Left lung (tissue), 10 donors: ENCODE measurements around the gene FMN1. TPM values are rescaled to one million over a fixed set of nuclear protein-coding genes. Genes with fewer than 3 reads are reported as not detected.

ENCODE experiments used
- ATAC-seq: fragments of 200-7000 bp; cut with Tn5 transposase; one replicate; pipeline ENCODE4 v1.9.1; 2020; ENCODE audit warnings: moderate library complexity
- DNase-seq, 4 donors: peaks; one replicate each; pipeline ENCODE4 v3.0.0-alpha.2; 2013 to 2020
- H3K27ac ChIP-seq, 2 donors: fragments of 200-600 bp; sonication (generic) in 1 of 2; one replicate each; pipeline versions ENCODE4 v1.5.0 to v1.8.0; 2020 to 2021
- H3K27me3 ChIP-seq, 2 donors: fragments of 200-600 bp; sonication (generic) in 1 of 2; one replicate each; pipeline versions ENCODE4 v1.5.0 to v1.8.0; 2020 to 2021
- H3K36me3 ChIP-seq, 2 donors: fragments of 200-600 bp; sonication (generic) in 1 of 2; one replicate each; pipeline versions ENCODE4 v1.5.0 to v1.8.0; 2020 to 2021
- H3K4me1 ChIP-seq, 2 donors: fragments of 200-600 bp; one replicate each; pipeline ENCODE4 v1.8.0; 2021
- H3K4me3 ChIP-seq, 2 donors: fragments of 200-600 bp; sonication (generic) in 1 of 2; one replicate each; pipeline versions ENCODE4 v1.5.0 to v1.8.0; 2020 to 2021; ENCODE audit warnings: mild to moderate bottlenecking in 1 of 2
- H3K9me3 ChIP-seq, 2 donors: fragments of 200-600 bp; sonication (generic) in 1 of 2; one replicate each; pipeline versions ENCODE4 v1.5.0 to v1.8.0; 2020 to 2021
- CTCF ChIP-seq, 2 donors: fragments of 200-600 bp; sonication (generic) in 1 of 2; IDR thresholded peaks; one replicate each; pipeline versions ENCODE4 v1.5.0 to v1.8.0; 2021; ENCODE audit warnings: antibody characterized with exemption in 2 of 2
- intact Hi-C, 2 donors: fragments of 100-400 bp; cut with DNase I; formaldehyde crosslinking; loops; one replicate each; pipeline versions ENCODE4 v1.11.2 to v1.14.2; 2022
- polyA plus RNA-seq, 6 donors: library from polyadenylated mRNA; unstranded; fragments of 120-200 nt; gene quantifications; one replicate each; pipeline ENCODE4 v1.2.1, GENCODE V29; 2013; ENCODE audit not compliant: insufficient read length in 6 of 6
- total RNA-seq, 2 donors: library from RNA; stranded (reverse); fragmentation: NEBNext Ultra II Directional; extraction: Animal tissue kit (Norgen Biotek cat#: 25700); gene quantifications; one replicate each; pipeline ENCODE4 v1.2.1, GENCODE V29; 2021
- donor health status: DM: no; HTN: yes; CAD: no.
- donor health status: DM: no; HTN: no; CAD: no.

The FMN1 gene
- total and polyA plus RNA-seq, 8 donors = 4.6 to 45.2 (median 8.4) TPM

- DNase-seq (no peak), ATAC-seq (no peak)
- no peaks in the 10 kb centered on the region for H3K9me3 ChIP-seq
- intact Hi-C loops = no loop called here
- H3K27ac ChIP-seq = no peak overlapping the region
- H3K4me3 ChIP-seq = no peak overlapping the region
- no peaks in the 10 kb centered on the region for H3K4me1 ChIP-seq
- H3K36me3 ChIP-seq = no peaks in the 10 kb centered on the region
- H3K27me3 ChIP-seq = no peaks in the 10 kb centered on the region
- no peak for TF ChIP-seq CTCF (IDR thresholded peaks at IDR 0.05)
Measured at GRCh38 chr15:33084661-33085060, 109.9 kb downstream of the FMN1 start.

- Histone ChIP-seq H3K27me3 (no peaks in the 10 kb centered on the region), H3K9me3 (no peaks in the 10 kb centered on the region), H3K36me3 (no peaks in the 10 kb centered on the region), H3K27ac (no peak overlapping the region), H3K4me3 (no peak overlapping the region), H3K4me1 (no peaks in the 10 kb centered on the region)
- ATAC-seq (no peak), DNase-seq (no peak)
- intact Hi-C loops = no loop called here
- TF ChIP-seq CTCF (IDR thresholded peaks at IDR 0.05) = no peak
Measured at GRCh38 chr15:33083232-33084081, 111.1 kb downstream of the FMN1 start.

- intact Hi-C loops = no loop called here
- H3K9me3 ChIP-seq = no peaks in the 10 kb centered on the region
- TF ChIP-seq CTCF (IDR thresholded peaks at IDR 0.05) = no peak
Measured at GRCh38 chr15:33080006-33080405, 114.5 kb downstream of the FMN1 start.

GRCh38 chr15:33078607-33079006 is 115.9 kb downstream of the FMN1 start:
- Histone ChIP-seq H3K4me3 (no peak overlapping the region), H3K9me3 (no peaks in the 10 kb centered on the region), H3K27ac (no peak overlapping the region), H3K27me3 (no peaks in the 10 kb centered on the region), H3K4me1 (no peaks in the 10 kb centered on the region), H3K36me3 (no peaks in the 10 kb centered on the region)
- intact Hi-C loops = loop anchor here in 1 of 2 donors (10.0 kb wide), 1 partner anchor 54 kb away; no protein-coding TSS in a partner anchor
- DNase-seq (no peak), ATAC-seq (no peak)
- no peak for TF ChIP-seq CTCF (IDR thresholded peaks at IDR 0.05)

More at GRCh38 chr15:33080006-33080405, 114.5 kb downstream of the FMN1 start:
- ATAC-seq = no peak
- Histone ChIP-seq H3K27ac (no peak overlapping the region), H3K4me3 (no peak overlapping the region), H3K27me3 (no peaks in the 10 kb centered on the region), H3K4me1 (no peaks in the 10 kb centered on the region), H3K36me3 (no peaks in the 10 kb centered on the region)
- no peak for DNase-seq

- no peak overlapping the region for H3K27ac ChIP-seq
- H3K36me3 ChIP-seq = no peaks in the 10 kb centered on the region
- H3K27me3 ChIP-seq = no peaks in the 10 kb centered on the region
- DNase-seq = no peak
- no peaks in the 10 kb centered on the region for H3K4me1 ChIP-seq
- no peaks in the 10 kb centered on the region for H3K9me3 ChIP-seq
- no peak for ATAC-seq
- TF ChIP-seq CTCF (IDR thresholded peaks at IDR 0.05) = no peak
- H3K4me3 ChIP-seq = no peak overlapping the region
- intact Hi-C loops = loop anchor here in 1 of 2 donors (10.0 kb wide), 1 partner anchor 52 kb away; no protein-coding TSS in a partner anchor
Measured at GRCh38 chr15:33076937-33077336, 117.6 kb downstream of the FMN1 start.
